NT2/D1 (cell line): ENCODE data around the gene METRN.

Source experiments
- DNase-seq: peaks from one replicate; pipeline ENCODE4 v3.0.0-alpha.2; 2011; ENCODE audit warnings: low read depth, low spot score
- H3K27me3 ChIP-seq: 2 replicates; pipeline ENCODE4 v1.6.0; 2011; ENCODE audit warnings: mild to moderate bottlenecking; ENCODE audit not compliant: insufficient read length, insufficient read depth
- H3K36me3 ChIP-seq: 2 replicates; pipeline ENCODE4 v1.6.1; 2011; ENCODE audit warnings: mild to moderate bottlenecking, low read length, mixed read lengths; ENCODE audit not compliant: insufficient read depth, insufficient read length
- H3K4me1 ChIP-seq: 2 replicates; pipeline ENCODE4 v1.5.1; 2011; ENCODE audit not compliant: insufficient read depth, insufficient read length
- H3K4me3 ChIP-seq: 2 replicates; pipeline ENCODE4 v1.5.1; 2011; ENCODE audit warnings: low read depth; ENCODE audit not compliant: insufficient read length
- H3K9ac ChIP-seq: 2 replicates; pipeline ENCODE4 v1.6.0; 2011; ENCODE audit warnings: low read depth; ENCODE audit not compliant: insufficient read length
- H3K9me3 ChIP-seq: 2 replicates; pipeline ENCODE4 v1.5.1; 2011; ENCODE audit warnings: mild to moderate bottlenecking, low read length; ENCODE audit not compliant: insufficient read depth
- SUZ12 ChIP-seq: IDR thresholded peaks from 2 replicates; pipeline ENCODE4 v1.6.1; 2011; ENCODE audit not compliant: insufficient read length, insufficient read depth; ENCODE audit errors: extremely low read depth
- YY1 ChIP-seq: IDR thresholded peaks from 2 replicates; pipeline ENCODE4 v1.6.1; 2011; ENCODE audit not compliant: insufficient read length, insufficient read depth
- ZNF274 ChIP-seq: IDR thresholded peaks from 2 replicates; pipeline ENCODE4 v1.6.1; 2011; ENCODE audit warnings: mild to moderate bottlenecking, low read depth, low read length

The METRN gene

GRCh38 chr16:764848-765487, 50.0 kb downstream of the METRN start:
- DNase-seq = no peak
- H3K27me3 ChIP-seq = no peaks in the 10 kb centered on the region
- H3K9me3 ChIP-seq = no peaks in the 10 kb centered on the region
- H3K4me3 ChIP-seq = no peak overlapping the region
- H3K9ac ChIP-seq = peak overlapping the region; percentile 21
- H3K4me1 ChIP-seq = peaks cover 33% of the 10 kb centered on the region
- no peak for TF ChIP-seq ZNF274
- TF ChIP-seq SUZ12 = no peak
- no peak for TF ChIP-seq YY1
- no peaks in the 10 kb centered on the region for H3K36me3 ChIP-seq

DNA sequence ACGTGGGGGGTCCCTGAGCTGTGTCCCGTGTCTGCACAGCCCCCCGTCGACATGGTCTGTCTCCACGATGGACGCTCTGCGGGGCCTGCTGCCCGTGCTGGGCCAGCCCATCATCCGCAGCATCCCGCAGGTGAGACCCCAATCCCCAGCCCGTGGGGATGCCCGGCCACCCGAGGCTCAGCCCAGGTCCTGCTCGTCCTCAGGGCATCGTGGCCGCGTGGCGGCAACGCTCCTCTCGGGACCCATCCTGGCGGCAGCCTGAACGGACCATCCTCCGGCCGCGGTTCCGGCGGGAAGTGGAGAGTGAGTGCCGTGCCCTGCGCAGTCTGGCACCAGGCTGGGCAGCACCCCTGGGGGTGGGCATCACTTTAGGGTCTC, 50.6 kb downstream of the METRN start:
- H3K4me3 ChIP-seq = no peak overlapping the region
- no peak overlapping the region for H3K9ac ChIP-seq
- no peaks in the 10 kb centered on the region for H3K36me3 ChIP-seq
- no peak for TF ChIP-seq SUZ12
- H3K27me3 ChIP-seq = no peaks in the 10 kb centered on the region
- H3K4me1 ChIP-seq = peaks cover 29% of the 10 kb centered on the region
- no peak for DNase-seq
- no peaks in the 10 kb centered on the region for H3K9me3 ChIP-seq

DNA sequence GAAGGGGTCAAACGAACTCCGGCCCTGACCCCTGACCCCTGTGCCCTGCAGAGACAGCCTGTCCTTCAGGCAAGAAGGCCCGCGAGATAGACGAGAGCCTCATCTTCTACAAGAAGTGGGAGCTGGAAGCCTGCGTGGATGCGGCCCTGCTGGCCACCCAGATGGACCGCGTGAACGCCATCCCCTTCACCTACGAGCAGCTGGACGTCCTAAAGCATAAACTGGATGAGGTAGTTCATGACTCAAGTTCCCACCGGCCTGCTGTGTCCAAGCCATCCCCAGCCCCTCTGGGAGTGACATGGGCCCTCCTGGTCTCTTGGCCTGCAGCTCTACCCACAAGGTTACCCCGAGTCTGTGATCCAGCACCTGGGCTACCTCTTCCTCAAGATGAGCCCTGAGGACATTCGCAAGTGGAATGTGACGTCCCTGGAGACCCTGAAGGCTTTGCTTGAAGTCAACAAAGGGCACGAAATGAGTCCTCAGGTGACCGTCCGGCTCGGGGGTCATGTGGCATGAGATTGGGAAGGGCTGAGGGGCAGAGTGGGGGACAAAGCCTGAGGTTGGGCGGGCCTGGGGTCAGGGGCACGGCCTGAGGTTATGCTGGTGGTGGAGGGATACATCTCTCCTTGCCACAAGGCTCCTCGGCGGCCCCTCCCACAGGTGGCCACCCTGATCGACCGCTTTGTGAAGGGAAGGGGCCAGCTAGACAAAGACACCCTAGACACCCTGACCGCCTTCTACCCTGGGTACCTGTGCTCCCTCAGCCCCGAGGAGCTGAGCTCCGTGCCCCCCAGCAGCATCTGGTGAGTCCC, 51.3 kb downstream of the METRN start:
- Histone ChIP-seq H3K9ac (no peak overlapping the region), H3K4me3 (no peak overlapping the region), H3K36me3 (no peaks in the 10 kb centered on the region), H3K4me1 (peaks cover 24% of the 10 kb centered on the region), H3K27me3 (no peaks in the 10 kb centered on the region), H3K9me3 (no peaks in the 10 kb centered on the region)
- no peak for DNase-seq
- TF ChIP-seq YY1 (no peak), SUZ12 (no peak), ZNF274 (no peak)

- no peak for DNase-seq
- TF ChIP-seq YY1 (no peak), SUZ12 (no peak), ZNF274 (no peak)
- Histone ChIP-seq H3K9ac (no peak overlapping the region), H3K9me3 (no peaks in the 10 kb centered on the region), H3K4me3 (no peak overlapping the region), H3K36me3 (no peaks in the 10 kb centered on the region), H3K4me1 (peaks cover 23% of the 10 kb centered on the region), H3K27me3 (no peaks in the 10 kb centered on the region)
These were observed 52.1 kb downstream of the METRN start for GRCh38 chr16:766820-767640.

DNA sequence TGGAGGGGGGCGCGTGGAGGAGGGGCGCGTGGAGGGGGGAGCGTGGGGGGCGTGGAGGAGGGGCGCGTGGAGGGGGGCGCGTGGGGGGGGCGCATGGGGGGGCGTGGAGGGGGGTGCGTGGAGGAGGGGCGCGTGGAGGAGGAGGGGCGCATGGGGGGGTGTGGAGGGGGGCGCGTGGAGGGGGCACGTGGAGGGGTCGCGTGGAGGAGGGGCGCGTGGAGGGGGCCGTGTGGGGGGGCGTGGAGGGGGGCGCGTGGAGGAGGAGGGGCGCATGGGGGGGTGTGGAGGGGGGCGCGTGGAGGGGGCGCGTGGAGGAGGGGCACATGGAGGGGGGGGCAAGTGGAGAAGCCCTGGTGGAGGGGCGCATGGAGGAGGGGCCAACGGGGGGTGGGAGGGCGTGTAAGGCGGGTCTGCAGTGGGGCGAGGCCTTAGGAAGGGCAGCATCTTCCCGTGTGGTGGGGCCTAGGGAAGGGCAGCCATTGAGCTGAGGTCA, 52.9 kb downstream of the METRN start:
- H3K4me3 ChIP-seq = no peak overlapping the region
- H3K9ac ChIP-seq = no peak overlapping the region
- H3K36me3 ChIP-seq = no peaks in the 10 kb centered on the region
- H3K27me3 ChIP-seq = no peaks in the 10 kb centered on the region
- no peaks in the 10 kb centered on the region for H3K9me3 ChIP-seq
- peaks cover 19% of the 10 kb centered on the region for H3K4me1 ChIP-seq
- TF ChIP-seq SUZ12 = no peak
- TF ChIP-seq YY1 = no peak
- no peak for TF ChIP-seq ZNF274
- DNase-seq = no peak

GRCh38 chr16:768428-768827, 53.5 kb downstream of the METRN start:
- H3K27me3 ChIP-seq = no peaks in the 10 kb centered on the region
- no peak overlapping the region for H3K4me3 ChIP-seq
- H3K9me3 ChIP-seq = no peaks in the 10 kb centered on the region
- no peak overlapping the region for H3K9ac ChIP-seq
- DNase-seq = no peak
- peaks cover 21% of the 10 kb centered on the region for H3K4me1 ChIP-seq
- H3K36me3 ChIP-seq = no peaks in the 10 kb centered on the region
- no peak for TF ChIP-seq ZNF274
- TF ChIP-seq YY1 = no peak
- no peak for TF ChIP-seq SUZ12
